Activated naive CD4-positive, alpha-beta T cell treated with Interleukin-2 at 50 U/mL for 16 hours (primary cell): ENCODE results near the gene TENM4.

Source experiments
- DNase-seq: peaks from one replicate; pipeline ENCODE4 v3.0.0-alpha.2; 2020

Gene TENM4

DNA sequence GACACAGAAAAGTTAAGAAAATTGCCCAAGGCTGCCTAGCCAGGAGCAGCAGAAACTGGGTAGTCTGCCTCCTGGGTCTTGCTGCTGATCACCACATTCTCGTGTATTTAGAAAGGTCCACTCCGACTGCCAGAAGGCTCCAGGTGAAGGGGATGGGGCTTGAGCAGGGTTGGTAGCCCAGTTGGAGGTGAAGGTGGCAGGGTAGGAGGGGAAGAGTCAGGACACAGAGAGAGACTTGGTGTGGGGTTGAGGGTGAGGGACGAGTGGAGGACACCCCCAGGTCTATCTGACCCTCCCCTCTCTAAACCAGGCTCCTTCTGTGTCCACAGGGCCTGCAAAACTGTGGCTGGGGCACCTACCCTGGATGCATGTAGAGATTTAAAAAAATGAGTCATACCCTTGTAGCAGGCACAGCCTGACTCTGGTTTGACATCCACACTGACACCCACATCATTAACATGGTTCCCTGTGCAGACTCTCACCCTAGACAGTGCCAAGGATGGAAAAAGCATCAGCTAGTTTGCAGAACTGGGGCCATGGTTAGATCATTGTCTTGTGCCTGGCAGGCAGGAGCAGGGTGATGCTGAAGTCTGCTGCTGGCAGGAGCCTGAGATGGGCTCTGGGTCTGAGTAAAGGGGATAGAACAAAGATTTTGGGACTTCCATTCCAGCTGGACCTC is 273.2 kb downstream of the TENM4 start:
- no peak for DNase-seq

DNA sequence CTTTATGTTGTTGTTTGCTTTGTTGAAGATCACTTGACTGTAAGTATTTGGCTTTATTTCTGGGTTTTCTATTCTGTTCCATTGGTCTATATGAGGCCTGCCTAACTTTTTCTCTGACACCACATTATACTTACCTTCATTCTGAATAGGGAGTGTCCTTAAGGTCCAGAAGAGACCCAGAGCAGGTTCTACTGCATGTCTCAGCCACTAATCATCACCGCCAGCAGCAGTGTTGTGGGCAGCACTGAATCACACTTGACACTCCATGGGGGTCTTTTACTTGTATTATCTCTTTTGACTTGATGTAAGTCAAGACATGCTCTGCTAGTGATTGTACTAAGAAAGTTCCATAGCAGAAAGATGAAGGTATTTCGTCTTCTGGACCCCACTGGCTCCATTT is 274.9 kb downstream of the TENM4 start:
- DNase-seq, result no peak

DNA sequence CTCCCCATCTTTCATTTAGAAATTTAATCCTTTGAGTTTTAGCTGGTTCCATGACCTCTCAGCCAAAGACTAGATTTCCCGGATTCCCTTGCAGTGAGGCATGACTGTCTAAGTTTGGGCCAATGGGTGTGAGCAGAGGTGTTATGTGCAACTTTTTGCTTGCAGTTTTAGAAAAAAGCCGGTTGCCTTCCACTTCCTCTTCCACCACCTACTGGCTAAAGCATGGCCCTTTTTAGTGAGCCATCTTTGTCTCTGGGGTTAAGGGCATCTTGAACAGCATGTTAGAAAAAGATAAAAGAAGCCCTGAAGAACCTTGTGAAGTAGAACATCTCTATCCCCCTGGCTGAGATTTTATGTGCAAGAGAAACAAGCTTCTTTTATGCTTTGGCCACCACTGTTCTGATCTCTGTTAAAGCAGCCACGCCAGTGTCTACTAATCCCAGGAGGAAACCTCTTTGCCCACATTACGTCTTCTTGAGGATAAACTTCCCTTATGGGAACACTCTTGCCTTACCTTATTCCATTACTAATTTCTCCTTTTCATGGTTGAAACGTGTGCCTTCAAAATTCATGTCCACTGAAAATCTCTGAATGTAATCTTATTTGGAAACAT is 279.9 kb downstream of the TENM4 start:
- no peak for DNase-seq

DNA sequence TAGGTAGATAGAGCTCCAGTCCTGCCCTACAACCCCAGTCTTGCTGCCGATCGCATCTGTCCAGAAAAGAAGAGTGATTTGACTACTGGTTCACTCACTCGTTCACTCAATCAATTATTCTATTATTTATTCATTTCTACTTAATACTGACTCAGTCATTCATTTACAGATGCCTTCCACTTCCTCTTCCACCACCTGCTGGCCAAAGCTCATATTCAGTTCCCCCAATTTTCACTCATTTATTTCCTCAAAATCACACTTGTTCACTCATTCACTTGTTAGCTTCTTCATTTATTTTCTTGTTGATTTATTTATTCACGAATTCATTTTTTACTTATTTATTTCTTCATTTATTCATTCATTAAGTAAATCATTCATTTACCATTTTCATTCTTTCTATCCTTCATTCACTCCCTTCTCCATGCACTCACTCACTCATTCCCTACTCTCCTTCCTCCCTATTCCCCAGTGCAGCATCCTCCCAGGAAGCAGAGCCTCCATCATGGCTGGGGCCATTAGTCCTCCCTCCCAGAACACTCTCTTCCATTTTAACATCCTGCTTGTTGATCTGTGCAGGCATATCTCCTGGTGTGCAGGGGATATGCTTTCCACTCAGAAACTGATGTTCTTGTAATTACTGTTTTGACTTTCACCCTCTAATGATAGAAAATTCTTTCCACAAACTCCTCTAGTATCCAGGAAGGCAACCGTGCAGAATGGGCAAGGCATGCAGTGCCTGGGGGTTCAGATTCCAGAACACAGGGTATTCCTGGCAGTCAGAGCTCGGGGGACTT is 281.0 kb downstream of the TENM4 start:
- DNase-seq, result no peak

DNA sequence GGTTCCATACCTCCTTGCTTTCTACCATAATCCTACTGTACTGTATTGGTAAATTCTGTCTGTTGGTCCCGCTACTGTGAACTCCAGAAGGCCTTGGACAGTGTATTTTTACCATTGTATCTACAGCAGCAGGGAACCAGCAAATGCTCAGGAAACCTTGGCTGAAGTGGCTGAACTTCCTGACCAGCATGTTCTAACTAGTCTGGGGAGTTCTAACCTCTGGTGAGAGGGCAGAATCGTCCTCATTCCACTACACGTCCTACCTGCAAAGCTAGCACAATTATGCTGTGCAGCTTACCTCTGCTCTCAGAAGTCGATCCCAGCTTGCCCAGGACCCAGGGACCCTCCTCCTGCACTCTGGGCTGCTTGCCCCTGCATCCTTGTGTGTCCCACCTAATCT is 283.1 kb downstream of the TENM4 start:
- DNase-seq, result no peak

DNA sequence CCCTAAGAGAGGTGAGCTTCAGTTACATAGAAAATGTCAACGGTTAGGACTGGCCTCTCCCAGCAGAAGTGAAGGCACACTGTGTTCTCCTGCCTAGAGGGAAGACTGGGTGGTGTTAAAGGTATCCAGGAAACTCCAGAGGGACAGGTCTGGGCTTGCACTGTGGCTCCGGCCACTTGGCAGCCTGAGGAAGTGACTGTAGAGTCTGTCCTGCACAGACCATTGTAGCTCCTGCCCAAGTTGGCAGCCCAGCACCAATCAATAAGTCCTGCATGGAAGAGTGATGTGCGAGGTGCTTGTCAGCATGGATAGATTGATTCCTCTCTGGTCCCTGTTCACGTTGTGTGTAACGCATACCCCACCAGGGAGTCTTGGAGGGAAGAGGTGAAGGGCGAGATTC is 284.8 kb downstream of the TENM4 start:
- DNase-seq, result no peak

DNA sequence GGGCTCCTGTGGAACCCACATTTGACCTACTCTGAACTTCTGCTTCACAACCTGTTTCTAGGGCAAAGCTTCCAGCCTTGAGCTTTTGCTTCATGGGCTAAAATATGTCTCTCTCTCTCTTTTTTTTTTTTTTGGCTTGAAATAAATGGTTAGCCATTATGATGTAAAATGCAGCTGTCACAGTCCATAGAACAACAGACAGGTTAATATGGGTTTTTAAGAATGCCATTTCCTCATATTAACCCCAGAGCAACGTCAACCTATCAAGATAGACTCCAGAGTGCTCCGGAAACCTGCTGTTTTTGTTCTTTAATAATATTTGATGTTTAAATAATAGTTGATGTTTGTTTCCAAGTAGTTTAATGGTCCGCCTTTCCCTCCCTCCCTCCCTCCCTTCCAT is 285.6 kb downstream of the TENM4 start:
- DNase-seq, result no peak

DNA sequence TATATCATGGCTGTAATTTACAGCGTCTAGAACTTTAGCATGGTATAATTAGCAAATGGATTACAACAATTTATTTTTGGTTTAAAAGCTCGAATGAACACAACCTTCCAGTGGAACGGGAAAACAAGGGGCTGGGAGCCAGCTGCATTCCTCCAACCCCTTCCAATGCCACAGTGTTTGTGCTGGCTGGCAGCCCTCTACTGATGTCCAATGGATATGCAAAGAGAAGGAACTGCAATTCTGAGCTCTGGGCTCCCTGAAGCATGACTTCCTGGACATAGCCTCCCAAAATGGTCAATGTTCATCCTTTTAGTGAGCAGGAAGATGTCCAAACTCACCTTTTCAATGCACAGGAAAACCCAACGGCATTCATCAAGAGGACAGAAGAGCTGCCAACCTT is 288.3 kb downstream of the TENM4 start:
- no peak for DNase-seq

DNA sequence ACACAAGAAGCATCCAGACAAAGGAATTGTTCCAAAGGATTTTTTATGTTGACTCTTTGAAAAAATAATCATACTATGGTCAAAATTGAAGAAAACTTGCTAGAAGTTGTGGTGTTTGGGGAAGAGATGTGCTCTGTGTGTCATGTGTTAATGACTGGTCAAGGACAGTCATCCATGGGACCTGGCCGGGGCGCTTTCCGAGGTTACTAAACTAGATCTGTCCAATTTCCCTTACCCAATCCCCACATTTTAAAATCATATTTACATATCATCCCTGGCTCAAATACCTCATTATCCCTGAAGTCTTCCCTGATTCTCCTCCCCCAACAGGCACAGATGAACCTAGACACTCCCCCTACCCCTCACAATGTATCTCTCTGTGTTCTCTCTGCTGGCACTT is 289.4 kb downstream of the TENM4 start:
- no peak for DNase-seq

DNA sequence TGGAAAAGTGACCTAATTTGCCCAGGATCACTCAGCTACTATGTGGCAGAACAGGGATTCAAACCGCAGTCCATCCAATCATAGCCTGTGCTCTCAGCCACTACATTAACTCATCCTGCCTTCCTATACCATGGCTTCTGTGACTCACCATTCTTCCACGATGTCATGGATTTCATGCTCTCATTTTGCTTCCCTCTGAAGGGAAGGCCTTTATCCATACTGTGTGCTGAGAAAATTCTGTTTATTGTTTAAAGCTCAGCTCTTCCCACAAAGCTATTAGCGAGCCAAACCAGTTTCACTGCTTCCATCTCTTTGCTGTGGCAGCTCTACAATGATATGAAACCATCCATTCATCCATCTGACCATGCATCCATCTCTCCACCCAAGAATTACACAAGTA is 289.9 kb downstream of the TENM4 start:
- DNase-seq, result no peak

DNA sequence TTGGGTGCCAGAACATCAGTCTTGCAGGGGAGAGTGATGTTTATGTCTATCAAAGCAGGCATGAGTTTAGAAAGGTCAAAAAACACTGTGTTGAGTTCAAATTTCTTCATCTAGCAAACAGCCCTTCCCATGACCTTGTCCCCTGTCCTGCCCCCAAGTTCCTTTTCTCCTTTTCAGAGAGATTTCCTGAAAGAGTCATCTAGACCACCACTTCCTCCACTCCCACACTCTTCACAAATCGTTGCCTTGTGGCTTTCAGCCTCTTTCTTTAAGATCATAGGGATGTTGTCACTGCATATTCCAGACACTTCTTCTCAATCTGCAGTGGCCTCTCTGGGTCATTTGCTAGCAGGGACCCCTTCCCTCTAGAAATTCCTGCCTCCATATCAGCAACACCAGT is 290.5 kb downstream of the TENM4 start:
- DNase-seq, result no peak

DNA sequence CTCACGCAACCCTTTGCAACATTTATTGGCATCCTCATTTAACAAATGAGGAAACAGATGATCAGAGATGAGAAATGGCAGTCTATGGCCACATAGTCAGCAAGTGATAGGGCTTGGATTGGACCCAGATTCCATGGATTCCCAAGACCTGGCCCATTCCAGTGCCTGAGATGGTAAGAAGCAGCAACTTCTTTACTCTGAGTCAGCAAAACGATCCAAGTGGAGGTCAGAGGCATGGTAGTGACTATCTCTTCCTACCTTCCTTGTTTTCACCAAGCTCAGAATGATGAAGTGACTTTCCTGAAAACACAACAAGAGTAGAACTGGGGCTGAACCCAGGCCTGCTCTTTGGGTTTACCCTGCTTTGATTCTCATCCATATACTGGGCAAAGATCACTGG is 293.1 kb downstream of the TENM4 start:
- DNase-seq, result no peak

DNA sequence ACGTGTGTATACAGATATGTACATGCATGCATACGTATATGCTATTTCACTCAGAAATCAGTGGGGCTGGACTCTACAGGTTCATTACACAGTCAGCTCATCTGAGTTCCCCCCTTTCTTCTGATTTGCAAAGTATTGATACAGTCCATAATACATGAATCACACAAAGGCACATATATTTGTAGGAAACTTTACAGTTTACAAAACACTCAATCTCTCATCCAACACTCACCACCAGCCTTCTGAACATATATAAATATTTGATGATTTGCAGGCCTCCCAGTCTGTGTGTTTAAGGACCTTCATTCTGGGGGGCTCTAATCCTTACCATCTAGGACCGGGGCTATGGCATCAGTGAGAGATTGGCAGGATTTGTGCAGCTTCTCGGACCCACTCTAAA is 293.8 kb downstream of the TENM4 start:
- DNase-seq, result no peak

DNA sequence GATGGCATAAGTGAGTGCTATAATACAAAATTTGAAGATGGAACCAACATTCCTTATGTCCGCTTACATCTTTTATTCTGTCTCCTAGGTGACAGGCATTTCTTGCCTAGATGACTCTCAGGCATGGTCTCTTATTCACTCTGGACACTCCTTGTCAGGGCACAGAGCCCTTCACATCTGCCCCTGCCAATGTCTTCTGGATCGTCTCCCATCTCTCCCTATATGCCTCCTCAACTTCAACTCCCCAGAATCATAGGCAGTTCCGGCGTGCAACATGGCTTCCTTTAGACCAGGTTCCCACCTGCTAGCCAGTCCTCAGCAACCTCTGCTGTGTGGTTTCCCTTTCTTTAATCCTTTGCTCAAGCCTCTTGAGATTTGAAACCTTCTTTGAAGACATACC is 300.9 kb downstream of the TENM4 start:
- no peak for DNase-seq

DNA sequence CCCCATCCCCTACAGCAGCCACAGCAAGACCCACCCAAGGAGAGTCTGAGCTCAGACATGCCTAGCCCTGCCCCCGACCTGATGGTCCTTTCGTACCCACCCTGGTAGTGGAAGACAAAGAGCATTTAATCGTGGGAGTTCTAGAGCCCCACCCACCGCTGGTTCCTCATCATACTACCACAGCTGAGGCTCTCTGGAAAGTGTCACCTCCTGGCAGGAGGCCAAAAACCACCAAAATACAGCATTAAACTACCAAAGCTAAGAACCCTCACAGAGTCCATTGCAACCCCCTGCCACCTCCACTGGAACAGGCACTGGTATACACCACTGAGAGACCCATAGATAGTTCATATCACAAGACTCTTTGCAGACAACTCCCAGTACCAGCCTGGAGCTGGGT is 311.1 kb downstream of the TENM4 start:
- no peak for DNase-seq

DNA sequence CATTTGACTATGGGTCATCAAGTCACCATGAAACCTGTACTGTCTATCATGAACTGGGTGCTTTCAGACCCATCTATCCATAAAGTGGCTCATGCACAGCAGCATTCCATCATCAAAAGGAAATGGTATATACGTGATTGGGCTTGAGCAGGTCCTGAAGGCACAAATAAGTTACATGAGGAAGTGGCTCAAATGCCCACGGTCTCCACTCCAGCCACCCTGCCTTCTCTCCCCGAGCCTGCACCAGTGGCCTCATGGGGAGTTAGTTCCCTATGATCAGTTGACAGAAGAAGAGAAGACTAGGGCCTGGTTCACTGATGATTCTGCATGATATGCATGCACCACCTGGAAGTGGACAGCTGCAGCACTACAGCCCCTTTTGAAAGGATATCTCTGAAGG is 312.5 kb downstream of the TENM4 start:
- DNase-seq, result no peak

DNA sequence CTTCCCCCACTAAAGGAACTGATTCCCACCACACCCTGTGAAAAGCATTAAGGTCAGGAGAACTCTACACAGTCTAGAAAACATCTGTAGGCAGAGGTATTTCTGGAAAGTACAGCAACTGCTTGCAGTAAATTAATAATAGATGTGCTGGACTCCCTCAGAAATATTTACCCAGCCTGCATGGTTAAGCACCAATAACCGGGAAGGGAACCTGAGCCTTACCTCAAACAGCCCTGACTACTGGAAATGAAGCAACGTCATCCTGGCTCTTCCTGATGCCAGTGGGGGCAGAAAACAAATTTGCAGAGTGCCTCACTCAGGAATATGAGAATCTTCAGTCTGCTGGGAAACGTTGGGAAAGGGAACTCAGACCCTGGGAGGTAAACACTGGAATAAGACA is 318.1 kb downstream of the TENM4 start:
- DNase-seq, result no peak

DNA sequence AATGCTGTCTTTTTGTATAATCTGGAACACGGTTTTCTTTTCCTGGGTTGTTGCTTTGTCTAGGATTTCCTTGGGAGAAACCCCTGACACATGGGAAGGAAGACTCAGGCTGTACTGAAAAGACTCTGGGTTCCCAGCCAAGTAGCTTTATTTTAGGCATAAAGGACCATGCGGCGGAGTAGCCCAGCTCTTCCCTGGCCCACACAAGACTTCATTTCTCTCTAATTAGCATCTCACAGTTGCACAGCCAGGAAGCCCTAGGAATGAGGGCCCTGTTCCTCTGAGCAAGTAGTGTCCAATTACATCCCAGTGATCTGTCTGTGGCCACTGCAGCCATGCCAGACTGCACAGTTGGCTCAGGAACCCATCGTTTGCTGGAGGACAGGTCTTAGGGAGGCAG is 319.5 kb downstream of the TENM4 start:
- DNase-seq, result no peak

DNA sequence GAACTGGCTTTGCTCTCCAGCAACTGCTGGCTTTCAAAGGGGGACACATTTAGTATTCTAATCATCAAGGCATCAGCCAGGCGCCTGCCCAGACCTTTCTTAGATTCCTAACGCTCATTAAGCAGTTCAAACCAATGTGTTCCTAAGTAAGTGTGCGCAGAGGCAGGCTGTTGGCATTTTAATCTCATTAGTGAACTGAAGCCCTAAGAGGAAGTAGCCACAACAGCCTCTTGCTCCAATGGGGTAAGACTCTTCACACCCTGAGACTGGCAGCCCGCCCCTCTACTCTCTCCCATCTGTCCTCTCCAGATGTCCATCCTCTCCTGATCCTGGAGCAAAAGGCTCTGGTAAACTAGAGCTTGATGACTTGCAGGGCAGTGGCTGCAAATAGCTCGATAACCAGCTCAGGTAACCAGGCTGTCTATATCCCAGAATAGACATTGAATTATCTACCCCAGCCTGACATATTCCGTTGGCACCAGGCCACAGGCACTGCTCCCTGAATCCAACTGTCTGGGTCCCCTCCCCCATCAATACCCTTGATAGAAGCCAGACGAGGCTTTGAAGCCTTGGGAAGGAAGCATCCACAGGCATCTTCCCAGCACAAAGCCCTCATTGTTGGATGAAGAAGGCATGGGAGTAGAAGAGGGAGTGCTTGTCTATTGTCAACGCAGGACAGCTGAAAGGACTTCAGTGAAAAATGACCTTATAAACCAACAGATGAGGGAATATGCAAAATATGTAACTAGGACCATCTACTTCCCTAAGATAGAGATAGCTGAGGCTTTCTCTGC is 321.1 kb downstream of the TENM4 start:
- no peak for DNase-seq

DNA sequence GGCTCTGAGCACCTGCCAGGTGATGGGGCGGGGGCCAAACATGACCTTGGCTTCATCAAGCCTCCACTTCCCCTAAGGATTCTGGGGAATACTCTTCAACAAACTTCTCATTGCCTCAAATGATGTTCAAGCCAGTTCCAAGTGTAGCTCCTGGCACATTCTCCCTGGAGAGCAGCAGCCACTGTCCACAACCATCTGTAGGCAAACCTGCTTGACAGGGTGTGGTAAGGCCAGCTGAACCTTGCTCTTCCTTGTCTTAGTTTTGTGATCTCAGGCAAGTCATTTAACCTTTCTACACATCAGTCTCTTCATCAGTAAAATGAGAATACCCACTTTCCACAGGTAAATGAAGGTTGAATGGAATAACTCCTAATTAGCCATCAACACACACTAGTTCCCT is 323.3 kb downstream of the TENM4 start:
- DNase-seq, result no peak

DNA sequence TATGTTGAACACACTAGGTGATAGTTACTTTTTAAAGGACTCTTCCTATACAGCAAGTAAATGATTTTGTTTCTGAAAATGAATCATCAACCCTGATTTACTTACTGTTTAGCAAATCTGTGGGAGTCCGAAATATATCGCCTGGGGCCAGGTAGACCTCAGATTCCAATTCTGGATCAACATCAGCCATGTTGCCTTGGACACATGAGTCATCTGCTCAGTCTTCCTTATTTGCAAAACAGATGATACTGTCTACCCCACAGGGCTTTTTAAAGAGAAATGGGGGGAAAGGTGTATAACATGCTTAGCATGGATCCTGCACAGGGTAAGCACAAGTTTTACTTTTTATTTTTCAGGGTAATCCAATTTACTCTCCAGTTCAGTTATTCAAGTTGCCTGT is 324.2 kb downstream of the TENM4 start:
- DNase-seq, result no peak

DNA sequence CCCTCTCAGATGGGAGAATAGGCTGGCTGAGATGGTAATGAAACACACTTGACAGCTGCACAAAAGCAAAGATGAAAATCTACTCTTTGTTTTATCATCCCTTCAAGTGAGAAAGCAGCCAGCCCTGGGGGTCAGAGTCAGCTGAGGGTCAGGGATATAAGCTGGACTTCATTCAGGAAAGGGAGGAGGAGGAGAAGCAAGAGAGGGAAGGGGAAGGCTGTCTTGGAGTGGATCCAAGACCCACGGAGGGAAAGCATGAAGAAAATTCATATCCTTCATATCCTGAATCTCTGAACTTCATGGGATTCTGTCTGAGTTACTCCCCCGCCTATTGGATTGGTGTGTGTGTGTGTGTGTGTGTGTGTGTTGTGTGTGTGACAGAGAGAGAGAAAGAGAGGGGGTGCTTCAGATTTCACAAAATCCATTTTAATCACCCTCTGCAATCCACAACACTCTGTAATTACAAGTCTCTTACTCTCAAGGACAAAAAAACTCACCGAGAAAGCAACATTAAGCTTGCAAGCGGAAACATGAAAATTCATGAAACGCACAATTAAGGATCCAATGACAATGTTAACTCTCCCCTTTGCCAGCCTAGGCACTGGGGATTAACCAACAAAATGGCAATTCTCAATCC is 327.7 kb downstream of the TENM4 start:
- no peak for DNase-seq

DNA sequence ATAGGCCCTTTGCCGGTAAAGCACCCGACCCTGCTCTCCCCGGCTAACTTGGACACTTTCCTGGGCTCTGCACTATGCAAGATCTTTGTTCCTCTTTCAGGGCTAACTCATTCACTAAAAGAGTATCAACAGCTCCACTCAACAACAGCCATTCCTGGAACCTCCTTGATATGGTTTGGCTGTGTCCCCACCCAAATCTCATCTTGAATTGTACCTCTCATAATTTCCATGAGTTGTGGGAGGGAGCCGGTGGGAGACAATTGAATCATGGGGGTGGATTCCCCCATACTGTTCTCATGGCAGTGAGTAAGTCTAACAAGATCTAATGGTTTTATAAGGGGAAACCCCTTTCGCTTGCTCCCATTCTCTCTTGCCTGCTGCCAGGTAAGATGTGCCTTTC is 330.0 kb downstream of the TENM4 start:
- DNase-seq, result no peak
